Keratinocyte (primary cell): ENCODE data around the gene BUD23.

ENCODE experiments used
- EZH2 ChIP-seq: IDR thresholded peaks from one replicate; pipeline ENCODE4 v1.6.1; 2012; ENCODE audit warnings: inconsistent platforms, mild to moderate bottlenecking, low read length, moderate library complexity
- TF ChIP-seq, protein P1 (sequence below), 3 experiments: IDR thresholded peaks in 1 of 3; conservative IDR thresholded peaks in 1 of 3; optimal IDR thresholded peaks in 1 of 3; 2 replicates in 2 of 3; 3 replicates in 1 of 3; pipeline versions ENCODE3 to v1.5.1; 2011; ENCODE audit warnings: low read length in 3 of 3, mild to moderate bottlenecking in 3 of 3, moderate library complexity in 2 of 3, control low read depth in 1 of 3, inconsistent platforms in 1 of 3; ENCODE audit not compliant: insufficient read depth in 2 of 3; ENCODE audit errors: extremely low read depth in 1 of 3

DNA sequence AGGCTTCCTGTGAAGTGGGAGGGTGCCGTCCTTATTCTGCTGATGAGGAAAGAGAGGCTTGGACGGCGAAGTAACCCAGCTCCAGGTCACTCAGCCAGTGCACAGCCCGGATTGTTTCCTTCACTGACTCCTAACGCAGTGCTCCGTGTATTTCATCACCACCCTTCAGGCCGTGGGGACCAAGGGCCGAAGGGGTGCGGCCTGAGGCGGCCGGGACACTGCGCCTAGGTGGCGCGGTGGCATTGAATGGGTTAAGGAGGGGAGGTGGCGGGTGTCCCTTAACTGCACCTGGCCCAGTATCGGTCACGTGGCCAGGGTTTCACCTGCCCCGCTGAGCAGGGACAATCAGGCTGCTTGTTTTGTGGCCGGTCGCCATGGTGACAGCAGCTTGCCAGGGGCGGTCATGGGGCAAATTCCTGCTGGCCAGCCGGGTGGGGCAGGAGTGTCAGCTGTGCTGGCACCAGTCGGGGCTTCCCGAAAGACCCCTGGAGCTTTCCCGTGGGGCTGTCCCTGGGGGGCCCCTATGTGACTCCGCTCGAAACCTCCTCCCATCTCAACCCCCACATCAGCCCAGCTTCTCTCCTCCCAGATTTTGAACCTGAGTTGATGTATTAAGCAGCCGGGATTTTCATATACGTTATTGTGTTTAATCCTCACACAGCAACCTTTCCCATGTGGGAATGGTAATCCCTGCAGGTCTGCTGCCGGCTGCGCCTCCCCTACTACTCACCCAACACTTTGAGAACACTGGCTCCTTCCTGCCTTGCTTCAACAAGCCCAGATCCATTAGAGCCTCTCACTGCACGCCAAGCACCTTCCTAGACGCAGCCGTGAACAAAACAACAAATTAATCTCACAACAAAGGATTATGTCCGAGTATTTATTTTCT, 59.6 kb downstream of the BUD23 start:
- TF ChIP-seq, protein P1, sequence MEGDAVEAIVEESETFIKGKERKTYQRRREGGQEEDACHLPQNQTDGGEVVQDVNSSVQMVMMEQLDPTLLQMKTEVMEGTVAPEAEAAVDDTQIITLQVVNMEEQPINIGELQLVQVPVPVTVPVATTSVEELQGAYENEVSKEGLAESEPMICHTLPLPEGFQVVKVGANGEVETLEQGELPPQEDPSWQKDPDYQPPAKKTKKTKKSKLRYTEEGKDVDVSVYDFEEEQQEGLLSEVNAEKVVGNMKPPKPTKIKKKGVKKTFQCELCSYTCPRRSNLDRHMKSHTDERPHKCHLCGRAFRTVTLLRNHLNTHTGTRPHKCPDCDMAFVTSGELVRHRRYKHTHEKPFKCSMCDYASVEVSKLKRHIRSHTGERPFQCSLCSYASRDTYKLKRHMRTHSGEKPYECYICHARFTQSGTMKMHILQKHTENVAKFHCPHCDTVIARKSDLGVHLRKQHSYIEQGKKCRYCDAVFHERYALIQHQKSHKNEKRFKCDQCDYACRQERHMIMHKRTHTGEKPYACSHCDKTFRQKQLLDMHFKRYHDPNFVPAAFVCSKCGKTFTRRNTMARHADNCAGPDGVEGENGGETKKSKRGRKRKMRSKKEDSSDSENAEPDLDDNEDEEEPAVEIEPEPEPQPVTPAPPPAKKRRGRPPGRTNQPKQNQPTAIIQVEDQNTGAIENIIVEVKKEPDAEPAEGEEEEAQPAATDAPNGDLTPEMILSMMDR (optimal IDR thresholded peaks at IDR 0.05 in 1 of 3, IDR thresholded peaks at IDR 0.05 in 1 of 3, conservative IDR thresholded peaks at IDR 0.05 in 1 of 3; ENCODE audit: extremely low read depth in 1 of 3, insufficient read depth in 2 of 3, low read length in 3 of 3), result no peak
- no peak for TF ChIP-seq EZH2
